AG04449 (cell line): Measurements from ENCODE around the gene HLA-E.

Experiments
- CTCF ChIA-PET: fragments of 350-600 bp; formaldehyde crosslinking; extraction: SDS; loops from one replicate; lab custom pipeline; 2021; ENCODE audit warnings: antibody characterized with exemption; lab: Yijun Ruan, JAX
- POLR2A ChIA-PET: fragments of 400-600, 350-600 bp; formaldehyde crosslinking; extraction: SDS; loops from one replicate; lab custom pipeline; 2020; ENCODE audit warnings: antibody characterized with exemption, inconsistent platforms; lab: Yijun Ruan, JAX
- DNase-seq: peaks from one replicate; pipeline ENCODE4 v3.0.0-alpha.2; 2010; ENCODE audit warnings: low read depth, low spot score
- H3K4me3 ChIP-seq: 2 replicates; pipeline ENCODE4 v1.5.1; 2011; ENCODE audit warnings: low read depth, mild to moderate bottlenecking, control low read depth, low read length
- TF ChIP-seq, protein P1 (sequence below): IDR thresholded peaks from one replicate; pipeline ENCODE4 v1.5.1; 2011; ENCODE audit warnings: mild to moderate bottlenecking, moderate library complexity, low read length, control low read depth, inconsistent platforms; ENCODE audit not compliant: insufficient read depth; ENCODE audit errors: missing control alignments

Gene HLA-E

GRCh38 chr6:30450548-30450908, 38.8 kb upstream of the HLA-E start:
- no peak for DNase-seq
- POLR2A ChIA-PET: no interaction called here
- CTCF ChIA-PET: interaction anchor here (0.9 to 7.4 kb wide), 11 partner anchors 9 to 212 kb away, joined by 3 to 102 read pairs (median 5); no protein-coding TSS in a partner anchor
- H3K4me3 ChIP-seq: no peak overlapping the region
- TF ChIP-seq, protein P1, sequence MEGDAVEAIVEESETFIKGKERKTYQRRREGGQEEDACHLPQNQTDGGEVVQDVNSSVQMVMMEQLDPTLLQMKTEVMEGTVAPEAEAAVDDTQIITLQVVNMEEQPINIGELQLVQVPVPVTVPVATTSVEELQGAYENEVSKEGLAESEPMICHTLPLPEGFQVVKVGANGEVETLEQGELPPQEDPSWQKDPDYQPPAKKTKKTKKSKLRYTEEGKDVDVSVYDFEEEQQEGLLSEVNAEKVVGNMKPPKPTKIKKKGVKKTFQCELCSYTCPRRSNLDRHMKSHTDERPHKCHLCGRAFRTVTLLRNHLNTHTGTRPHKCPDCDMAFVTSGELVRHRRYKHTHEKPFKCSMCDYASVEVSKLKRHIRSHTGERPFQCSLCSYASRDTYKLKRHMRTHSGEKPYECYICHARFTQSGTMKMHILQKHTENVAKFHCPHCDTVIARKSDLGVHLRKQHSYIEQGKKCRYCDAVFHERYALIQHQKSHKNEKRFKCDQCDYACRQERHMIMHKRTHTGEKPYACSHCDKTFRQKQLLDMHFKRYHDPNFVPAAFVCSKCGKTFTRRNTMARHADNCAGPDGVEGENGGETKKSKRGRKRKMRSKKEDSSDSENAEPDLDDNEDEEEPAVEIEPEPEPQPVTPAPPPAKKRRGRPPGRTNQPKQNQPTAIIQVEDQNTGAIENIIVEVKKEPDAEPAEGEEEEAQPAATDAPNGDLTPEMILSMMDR: no peak

- DNase-seq: peak; percentile 14
- TF ChIP-seq, protein P1: no peak
These were observed 38.1 kb upstream of the HLA-E start for GRCh38 chr6:30450909-30451841.

DNA sequence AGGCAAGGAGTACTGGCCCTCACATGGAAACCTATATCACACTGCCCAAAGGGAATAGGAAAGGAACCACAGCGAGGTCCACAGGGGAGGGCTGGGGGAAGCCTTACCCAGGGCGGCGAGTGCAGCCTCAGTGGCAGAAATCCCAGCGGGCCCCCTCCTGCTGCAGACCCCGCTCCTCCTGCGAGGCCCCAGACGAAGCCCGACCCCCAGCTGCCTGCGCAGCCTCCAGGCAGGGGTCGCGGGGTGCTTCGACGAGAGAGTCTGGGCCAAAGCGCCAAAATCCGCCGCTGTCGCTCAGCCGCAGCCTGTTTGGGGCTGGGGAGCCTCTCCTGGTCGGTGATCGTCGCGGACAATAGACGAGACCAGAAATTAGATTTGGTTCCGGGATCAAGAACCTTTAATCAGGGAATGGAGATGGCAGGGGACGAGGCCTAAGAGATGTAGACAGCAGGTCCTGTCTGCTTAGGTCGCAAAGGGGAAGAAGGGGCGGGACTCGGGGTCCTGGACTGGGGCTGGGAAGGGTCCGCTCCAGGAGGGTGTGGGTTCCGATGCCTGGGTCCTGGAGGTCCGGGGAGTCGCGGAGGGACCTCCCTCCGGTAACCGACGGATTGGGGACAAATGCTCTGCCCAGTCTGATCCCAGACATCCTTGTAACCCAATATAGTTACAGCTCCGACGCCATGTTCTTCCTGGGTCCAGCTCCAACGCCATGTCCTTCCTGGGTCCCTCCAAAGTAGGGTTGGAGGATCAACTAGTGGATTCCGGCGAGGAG, 36.4 kb upstream of the HLA-E start:
- no peak for DNase-seq
- TF ChIP-seq, protein P1: no peak
- CTCF ChIA-PET: interaction anchor here (0.6 to 7.4 kb wide), 31 partner anchors 7 to 236 kb away, joined by 3 to 102 read pairs (median 5); no protein-coding TSS in a partner anchor
- H3K4me3 ChIP-seq: no peak overlapping the region
- POLR2A ChIA-PET: interaction anchor here (0.6 kb wide), 1 partner anchor 48 kb away, joined by 3 read pairs; no protein-coding TSS in a partner anchor

More at GRCh38 chr6:30450909-30451841, 38.1 kb upstream of the HLA-E start:
- peak overlapping the region; percentile 18; the same call in 1 of the 2 replicates for H3K4me3 ChIP-seq
- CTCF ChIA-PET: interaction anchor here (0.8 to 7.4 kb wide), 15 partner anchors 10 to 213 kb away, joined by 3 to 102 read pairs (median 4); no protein-coding TSS in a partner anchor
- POLR2A ChIA-PET: no interaction called here

DNA sequence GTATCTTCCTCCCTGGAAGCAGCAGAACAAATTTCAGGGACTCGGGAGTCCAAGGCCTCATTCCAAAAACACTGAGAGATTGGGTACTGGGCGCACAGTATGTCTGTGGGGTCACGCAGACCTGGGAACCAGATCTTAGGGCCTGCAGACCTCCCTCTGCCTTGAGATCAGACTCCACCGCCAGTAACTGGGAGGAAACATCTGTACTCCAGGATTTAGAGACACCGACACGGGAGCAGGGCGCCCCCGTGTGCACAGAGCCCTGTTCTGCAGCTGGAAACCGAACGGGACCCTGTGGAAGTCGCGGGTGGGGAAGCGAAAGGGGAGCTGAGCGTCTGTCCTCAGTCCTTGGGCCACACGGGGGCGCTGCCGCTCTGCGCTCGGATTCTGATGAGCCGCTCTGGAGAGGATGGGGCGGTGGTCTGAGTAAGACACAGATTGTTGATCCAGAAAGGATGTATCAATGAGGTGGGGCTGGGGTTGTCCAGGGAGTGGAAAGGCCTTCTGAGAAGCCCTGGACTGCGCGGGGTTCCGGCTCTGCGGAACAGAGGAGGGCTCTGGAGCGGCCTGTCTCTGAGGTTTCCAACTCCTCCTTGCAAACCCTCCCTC, 35.7 kb upstream of the HLA-E start:
- POLR2A ChIA-PET: interaction anchor here (0.6 kb wide), 1 partner anchor 47 kb away, joined by 3 read pairs; no protein-coding TSS in a partner anchor
- CTCF ChIA-PET: interaction anchor here (0.6 to 7.4 kb wide), 30 partner anchors 8 to 236 kb away, joined by 3 to 102 read pairs (median 5); no protein-coding TSS in a partner anchor
- no peak for DNase-seq

DNA sequence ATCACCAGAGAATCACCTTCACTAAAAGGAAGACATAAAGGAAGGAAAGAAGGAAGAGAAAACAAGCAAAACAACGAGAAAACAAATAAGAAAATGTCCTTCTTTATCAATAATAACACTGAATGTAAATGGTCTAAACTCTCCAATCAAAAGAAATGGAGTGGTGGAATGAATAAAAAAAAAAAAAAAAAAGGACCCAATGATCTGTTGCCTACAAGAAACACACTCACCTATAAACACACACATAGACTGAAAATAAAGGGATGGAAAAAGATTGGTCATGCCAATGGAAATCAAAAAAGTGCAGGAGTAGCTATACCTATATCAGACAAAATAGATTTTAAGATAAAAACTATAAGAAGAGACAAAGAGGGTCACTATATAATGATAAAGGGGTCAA, 30.2 kb upstream of the HLA-E start:
- TF ChIP-seq, protein P1: no peak
- no peak overlapping the region for H3K4me3 ChIP-seq
- CTCF ChIA-PET: interaction anchor here (0.9 to 1.2 kb wide), 3 partner anchors 83 to 101 kb away, joined by 3 read pairs; no protein-coding TSS in a partner anchor
- POLR2A ChIA-PET: no interaction called here
- DNase-seq: no peak

More for the DNA sequence above, 35.7 kb upstream of the HLA-E start:
- TF ChIP-seq, protein P1: peak; percentile 93
- H3K4me3 ChIP-seq: no peak overlapping the region
